ENCODE data around the gene SLC28A3. TPM values are rescaled to one million over a fixed set of nuclear protein-coding genes. Genes with fewer than 3 reads are reported as not detected.

Gene SLC28A3
- total RNA-seq, 4 donors from 2014 or later, result 7.1 to 40.1 (median 10.9) TPM

- H3K27ac ChIP-seq, result no peak overlapping the region
- 81% methylated on average over 4 of the region's 4 CpGs for whole genome bisulfite sequencing
Observed at GRCh38 chr9:84229191-84229590, 111.4 kb downstream of the SLC28A3 start.

GRCh38 chr9:84228130-84228720 is 112.3 kb downstream of the SLC28A3 start:
- H3K36me3 ChIP-seq, result no peaks in the 10 kb centered on the region
- DNase-seq (ENCODE audit: low spot score in 2 of 2), result no peak

More at GRCh38 chr9:84229191-84229590, 111.4 kb downstream of the SLC28A3 start:
- Histone ChIP-seq H3K27me3 (no peaks in the 10 kb centered on the region), H3K4me3 (no peak overlapping the region), H3K4me1 (no peaks in the 10 kb centered on the region), H3K36me3 (no peaks in the 10 kb centered on the region), H3K9me3 (no peaks in the 10 kb centered on the region)
- DNase-seq (ENCODE audit: low spot score in 2 of 2), result no peak
- no peak for TF ChIP-seq EP300 (IDR thresholded peaks at IDR 0.05)
- no peak for TF ChIP-seq POLR2AphosphoS5 (IDR thresholded peaks at IDR 0.05)
- TF ChIP-seq CTCF (IDR thresholded peaks at IDR 0.05), result no peak
- TF ChIP-seq POLR2A (IDR thresholded peaks at IDR 0.05), result no peak

GRCh38 chr9:84226126-84226525 is 114.4 kb downstream of the SLC28A3 start:
- Histone ChIP-seq H3K4me1 (no peaks in the 10 kb centered on the region), H3K27me3 (no peaks in the 10 kb centered on the region), H3K36me3 (no peaks in the 10 kb centered on the region), H3K4me3 (no peak overlapping the region), H3K9me3 (no peaks in the 10 kb centered on the region), H3K27ac (no peak overlapping the region)
- no peak for DNase-seq (ENCODE audit: low spot score in 2 of 2)
- no peak for TF ChIP-seq POLR2AphosphoS5 (IDR thresholded peaks at IDR 0.05)
- TF ChIP-seq EP300 (IDR thresholded peaks at IDR 0.05), result no peak
- TF ChIP-seq POLR2A (IDR thresholded peaks at IDR 0.05), result no peak
- TF ChIP-seq CTCF (IDR thresholded peaks at IDR 0.05), result no peak
- 63% methylated on average over 1 of the region's 1 CpG for WGBS

More at GRCh38 chr9:84228130-84228720, 112.3 kb downstream of the SLC28A3 start:
- no peaks in the 10 kb centered on the region for H3K4me1 ChIP-seq
- no peaks in the 10 kb centered on the region for H3K9me3 ChIP-seq
- 67% methylated on average over 5 of the region's 5 CpGs for WGBS
- TF ChIP-seq POLR2A (IDR thresholded peaks at IDR 0.05), result no peak
- TF ChIP-seq CTCF (IDR thresholded peaks at IDR 0.05), result no peak
- TF ChIP-seq POLR2AphosphoS5 (IDR thresholded peaks at IDR 0.05), result no peak
- TF ChIP-seq EP300 (IDR thresholded peaks at IDR 0.05), result no peak
- no peak overlapping the region for H3K27ac ChIP-seq
- no peaks in the 10 kb centered on the region for H3K27me3 ChIP-seq
- H3K4me3 ChIP-seq, result no peak overlapping the region

Measured in suprapubic skin (tissue), 4 donors.